GM23338 (cell line): ENCODE measurements around the gene SLC9A9. TPM values are rescaled to one million over a fixed set of nuclear protein-coding genes. Genes with fewer than 3 reads are reported as not detected.
A peak's percentile ranks its signal among the peaks of the same experiment; 100 is the strongest.

Source experiments
- ATAC-seq: fragments of 200-7000 bp; cut with Tn5 transposase; 3 replicates; pipeline ENCODE4 v1.9.1; 2020
- DNase-seq: peaks from one replicate; pipeline ENCODE4 v3.0.0-alpha.2; 2015; ENCODE audit warnings: low spot score
- H2AFZ ChIP-seq: fragments of 200-600 bp; sonication (generic); 2 replicates; pipeline ENCODE4 v1.8.0; 2016; ENCODE audit warnings: antibody characterized with exemption, mild to moderate bottlenecking, moderate library complexity
- H3F3A ChIP-seq: fragments of 200-600 bp; sonication (generic); replicated peaks from 2 replicates; pipeline ENCODE4 v1.8.0; 2017; ENCODE audit warnings: antibody characterized with exemption, mixed run types, low read depth
- H3K27ac ChIP-seq: fragments of 200-600 bp; sonication (generic); 2 replicates; pipeline ENCODE4 v1.6.1; 2016; ENCODE audit warnings: low read depth
- H3K27me3 ChIP-seq: fragments of 200-600 bp; sonication (generic); 2 replicates; pipeline ENCODE4 v1.8.0; 2016; ENCODE audit warnings: mild to moderate bottlenecking, mixed run types, moderate library complexity; ENCODE audit not compliant: insufficient read depth
- H3K36me3 ChIP-seq: fragments of 200-600 bp; sonication (generic); 2 replicates; pipeline ENCODE4 v1.8.0; 2016; ENCODE audit warnings: mild to moderate bottlenecking; ENCODE audit not compliant: insufficient read depth
- H3K4me1 ChIP-seq: fragments of 200-600 bp; sonication (generic); 2 replicates; pipeline ENCODE4 v1.8.0; 2016; ENCODE audit warnings: mild to moderate bottlenecking, moderate library complexity; ENCODE audit not compliant: insufficient read depth
- H3K4me2 ChIP-seq: fragments of 200-600 bp; sonication (generic); 2 replicates; pipeline ENCODE4 v1.7.1; 2017; ENCODE audit warnings: mixed run types
- H3K4me3 ChIP-seq: fragments of 200-600 bp; sonication (generic); 2 replicates; pipeline ENCODE4 v1.6.1; 2016; ENCODE audit warnings: mixed run types
- H3K79me2 ChIP-seq: fragments of 200-600 bp; sonication (generic); replicated peaks from 2 replicates; pipeline ENCODE4 v1.8.0; 2017; ENCODE audit warnings: mild to moderate bottlenecking; ENCODE audit not compliant: insufficient read depth
- H3K9me2 ChIP-seq: fragments of 200-600 bp; sonication (generic); 2 replicates; pipeline ENCODE4 v1.8.0; 2017; ENCODE audit not compliant: insufficient read depth
- H4K20me1 ChIP-seq: fragments of 200-600 bp; sonication (generic); replicated peaks from 2 replicates; pipeline ENCODE4 v1.8.0; 2017; ENCODE audit warnings: mild to moderate bottlenecking; ENCODE audit not compliant: insufficient read depth
- H3K27ac Mint-ChIP-seq: 2 replicates; pipeline ENCODE4 v1.8.0; 2020; ENCODE audit warnings: inconsistent platforms, mild to moderate bottlenecking, moderate library complexity, mixed read lengths
- H3K27me3 Mint-ChIP-seq: 3 replicates; pipeline ENCODE4 v1.8.0; 2022; ENCODE audit warnings: low read depth, mild to moderate bottlenecking, moderate library complexity, mixed read lengths, inconsistent platforms; ENCODE audit not compliant: insufficient read depth, poor library complexity
- H3K36me3 Mint-ChIP-seq: 3 replicates; pipeline ENCODE4 v1.8.0; 2021; ENCODE audit warnings: low read depth, mild to moderate bottlenecking, inconsistent platforms, moderate library complexity, mixed read lengths
- H3K4me1 Mint-ChIP-seq: 3 replicates; pipeline ENCODE4 v1.8.0; 2020; ENCODE audit warnings: mild to moderate bottlenecking, inconsistent platforms, mixed read lengths
- H3K4me3 Mint-ChIP-seq: 3 replicates; pipeline ENCODE4 v1.8.0; 2021; ENCODE audit warnings: moderate library complexity, mild to moderate bottlenecking, inconsistent platforms, mixed read lengths
- H3K9me3 Mint-ChIP-seq: 3 replicates; pipeline ENCODE4 v1.8.0; 2020; ENCODE audit warnings: moderate library complexity, mild to moderate bottlenecking, inconsistent platforms, mixed read lengths
- CTCF ChIP-seq, 2 experiments: fragments of 200-600 bp in 1 of 2; sonication (generic) in 1 of 2; conservative IDR thresholded peaks; 2 replicates each; pipeline versions ENCODE4 v1.5.1 to v1.6.1; 2016 to 2017; ENCODE audit warnings: antibody characterized with exemption in 2 of 2, low read depth in 2 of 2, mild to moderate bottlenecking in 2 of 2, moderate library complexity in 1 of 2
- EZH2phosphoT487 ChIP-seq: fragments of 200-600 bp; sonication (generic); IDR thresholded peaks from one replicate; pipeline ENCODE4 v1.8.1; 2018; ENCODE audit warnings: antibody characterized with exemption; ENCODE audit not compliant: unreplicated experiment
- JUNB ChIP-seq: IDR thresholded peaks from one replicate; pipeline ENCODE4 v1.6.1; 2016; ENCODE audit warnings: antibody characterized with exemption; ENCODE audit not compliant: unreplicated experiment
- NANOG ChIP-seq: IDR thresholded peaks from 2 replicates; pipeline ENCODE4 v1.6.1; 2016; ENCODE audit warnings: antibody characterized with exemption, borderline replicate concordance
- POLR2AphosphoS5 ChIP-seq: IDR thresholded peaks from 2 replicates; pipeline ENCODE4 v1.6.1; 2016; ENCODE audit warnings: antibody characterized with exemption, low read depth
- STAT1 ChIP-seq: IDR thresholded peaks from one replicate; pipeline ENCODE4 v1.6.1; 2016; ENCODE audit warnings: antibody characterized with exemption; ENCODE audit not compliant: unreplicated experiment
- ZNF331 ChIP-seq: fragments of 250-450 bp; sonication (Bioruptor Pico); IDR thresholded peaks from 2 replicates; pipeline ENCODE4 v1.5.0; 2020; ENCODE audit warnings: low read depth, mild to moderate bottlenecking, moderate library complexity
- ZNF462 ChIP-seq: fragments of 250-450 bp; sonication (Bioruptor Pico); IDR thresholded peaks from 2 replicates; pipeline ENCODE4 v1.5.0; 2020; ENCODE audit warnings: mild to moderate bottlenecking, moderate library complexity
- polyA plus RNA-seq: library from polyadenylated mRNA; unstranded; fragments of >200 nt; fragmentation: Nextera tagmentation; extraction: Ambion mirVana; gene quantifications from 2 replicates; pipeline ENCODE4 v1.2.1, GENCODE V29; 2016
- total RNA-seq: library from RNA; depleted of rRNA; stranded (reverse); fragments of >200 nt; shearing (Covaris generic); gene quantifications from 2 replicates; pipeline ENCODE4 v1.2.3, GENCODE V29; 2014

Gene SLC9A9
- total and polyA plus RNA-seq, 2 experiments from 2014 or later: 1.3 to 1.6 TPM

GRCh38 chr3:143674100-143674968 is 173.9 kb downstream of the SLC9A9 start:
- ATAC-seq: peak; percentile 93
- Histone ChIP-seq H3K9me2 (no peaks in the 10 kb centered on the region), H3F3A (no peaks in the 10 kb centered on the region), H2AFZ (no peak overlapping the region), H3K4me2 (no peak overlapping the region), H3K79me2 (no peaks in the 10 kb centered on the region), H3K4me1 (no peaks in the 10 kb centered on the region), H3K27me3 (no peaks in the 10 kb centered on the region), H3K36me3 (no peaks in the 10 kb centered on the region), H3K27ac (no peak overlapping the region), H3K4me3 (no peak overlapping the region), H4K20me1 (no peaks in the 10 kb centered on the region)
- H3K36me3 Mint-ChIP-seq: no peaks in the 10 kb centered on the region
- 0 out of 3 replicates have a peak, but pooled peaks cover 2% of the 10 kb centered on the region for H3K4me1 Mint-ChIP-seq
- DNase-seq: peak; percentile 80
- no peak overlapping the region for H3K27ac Mint-ChIP-seq
- H3K27me3 Mint-ChIP-seq: peaks cover under 1% of the 10 kb centered on the region
- no peak overlapping the region for H3K4me3 Mint-ChIP-seq
- TF ChIP-seq ZNF331 (CRISPR knock-in tag) (no peak), ZNF462 (CRISPR knock-in tag) (no peak), NANOG (no peak), STAT1 (no peak), POLR2AphosphoS5 (no peak), EZH2phosphoT487 (no peak), CTCF (conservative IDR thresholded peaks at IDR 0.05; ENCODE audit: low read depth in 2 of 2) (peak; percentile 91 to 93), JUNB (no peak)
- H3K9me3 Mint-ChIP-seq: no peaks in the 10 kb centered on the region
